Inflammatory macrophage treated with lipopolysaccharide for 1 hour (primary cell): ENCODE results near the gene ATP6V1G1.
A peak's percentile ranks its signal among the peaks of the same experiment; 100 is the strongest.
"Not testable (repeated sequence)": the region's sequence is repeated elsewhere in the genome, so short reads cannot be mapped to it uniquely, and the experiment has no call there.

Experiments
- DNase-seq, 2 donors: peaks; one replicate each; pipeline ENCODE4 v3.0.0-alpha.2; 2020 to 2022

Gene ATP6V1G1, protein sequence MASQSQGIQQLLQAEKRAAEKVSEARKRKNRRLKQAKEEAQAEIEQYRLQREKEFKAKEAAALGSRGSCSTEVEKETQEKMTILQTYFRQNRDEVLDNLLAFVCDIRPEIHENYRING

DNA sequence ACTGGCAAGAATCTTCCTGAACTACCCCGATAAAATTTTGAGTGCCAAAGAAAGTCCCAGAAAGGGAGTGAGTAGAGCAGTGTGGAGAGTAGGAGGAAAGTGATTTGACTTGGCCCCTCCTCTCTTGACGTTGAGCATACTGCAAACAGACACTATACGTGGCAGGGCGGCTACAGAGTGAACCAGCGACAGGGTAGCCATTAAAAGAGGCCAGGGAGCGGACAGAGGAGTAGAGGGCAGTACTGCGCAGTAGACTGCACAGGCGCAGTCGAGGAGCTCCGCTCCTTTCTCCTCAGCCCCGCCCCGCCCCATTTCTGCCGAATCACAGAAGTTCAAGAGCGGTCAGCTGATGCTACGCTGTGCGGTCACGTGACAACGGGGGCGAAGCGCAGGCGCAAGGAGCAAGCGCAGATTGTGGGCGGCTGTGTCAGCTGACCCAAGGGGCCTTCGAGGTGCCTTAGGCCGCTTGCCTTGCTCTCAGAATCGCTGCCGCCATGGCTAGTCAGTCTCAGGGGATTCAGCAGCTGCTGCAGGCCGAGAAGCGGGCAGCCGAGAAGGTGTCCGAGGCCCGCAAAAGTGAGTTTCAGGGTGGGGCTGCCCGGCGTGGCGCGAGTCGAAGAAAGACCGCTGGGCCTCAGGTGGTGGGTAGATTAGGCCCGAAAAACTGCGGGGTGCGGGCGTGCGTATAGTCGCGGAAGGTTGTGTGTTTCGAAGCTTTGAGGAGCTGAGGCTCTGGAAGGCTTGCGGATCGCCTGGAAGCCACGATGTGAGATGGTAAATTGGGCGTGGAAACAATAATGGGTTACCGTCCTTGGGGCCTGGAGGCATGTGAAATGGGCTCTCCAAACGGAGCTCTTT, at the start of gene ATP6V1G1:
Gene ATP6V1G1 (plus strand): TSS at position 425 of the 858 bp plus-strand sequence. CDS start 70 bp downstream, at position 495.
- DNase-seq, result peak; percentile 99 to 100

DNA sequence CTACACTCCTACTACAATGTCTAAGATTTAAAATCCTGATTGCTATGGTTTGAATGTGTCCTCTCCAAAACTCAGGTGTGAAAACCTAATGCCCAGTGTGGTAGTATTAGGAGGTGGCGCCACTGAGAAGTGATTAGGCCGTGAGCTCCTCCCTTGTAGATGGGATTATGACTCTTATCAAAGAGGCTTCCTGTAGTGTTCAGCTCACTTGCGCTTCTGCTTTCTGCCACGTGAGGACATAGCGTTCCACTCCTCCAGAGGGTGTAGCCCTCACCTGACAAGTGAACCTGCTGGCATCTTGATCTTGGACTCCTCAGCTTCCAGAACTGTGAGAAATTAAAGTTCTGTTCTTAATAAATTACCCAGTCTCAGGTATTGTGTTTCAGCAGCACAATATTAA, 49.3 kb upstream of the ATP6V1G1 start:
- DNase-seq, result no peak

DNA sequence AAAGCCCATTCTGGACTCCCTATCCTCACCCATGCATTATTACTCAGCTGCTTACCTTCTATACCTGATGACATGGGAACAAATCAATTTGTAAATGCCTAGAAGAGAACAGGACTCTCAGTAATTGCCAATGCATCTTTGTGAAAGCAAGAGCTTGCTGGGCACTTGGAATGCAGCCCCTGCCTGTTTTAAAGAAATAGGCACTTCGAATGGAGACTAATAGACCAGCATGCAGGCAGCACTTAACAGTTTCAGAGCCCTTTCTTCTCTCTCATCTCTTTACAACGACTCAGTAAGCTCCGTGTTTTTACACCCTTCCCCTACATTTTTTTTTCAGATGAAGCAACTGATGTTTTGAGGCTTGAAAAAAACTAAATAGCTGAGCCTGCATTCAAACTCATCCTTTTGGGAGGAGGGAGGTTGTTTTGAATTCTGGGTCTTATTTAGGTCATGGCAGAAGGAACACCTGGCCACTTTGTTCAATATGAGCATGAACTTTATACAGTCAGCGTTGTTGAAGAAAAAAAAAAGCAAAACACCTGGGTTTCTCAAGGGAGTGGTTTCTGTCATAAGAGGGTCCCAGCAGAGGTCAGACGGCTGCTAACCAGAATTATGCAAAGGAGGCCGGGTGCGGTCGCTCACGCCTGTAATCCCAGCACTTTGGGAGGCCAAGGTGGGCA, 47.7 kb upstream of the ATP6V1G1 start:
- DNase-seq, result no peak

DNA sequence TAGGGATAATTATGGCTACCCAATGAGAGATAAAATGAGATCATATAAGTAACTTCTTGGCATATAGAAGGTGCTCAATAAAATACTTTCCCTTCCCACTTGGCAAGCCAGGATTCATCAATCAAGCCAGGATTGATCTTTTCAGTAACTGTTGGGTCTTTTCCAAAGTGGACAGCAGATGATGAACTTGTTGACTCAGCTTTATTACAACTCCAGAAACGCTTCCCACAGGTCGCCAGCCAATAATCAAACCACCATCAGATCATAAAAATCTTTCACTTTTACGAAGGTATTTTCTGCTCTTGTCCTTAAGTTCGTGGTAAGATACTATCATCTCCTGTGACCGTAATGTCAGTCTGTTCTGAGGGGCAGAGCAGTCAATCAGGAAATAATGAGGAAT, 42.5 kb upstream of the ATP6V1G1 start:
- no peak for DNase-seq

DNA sequence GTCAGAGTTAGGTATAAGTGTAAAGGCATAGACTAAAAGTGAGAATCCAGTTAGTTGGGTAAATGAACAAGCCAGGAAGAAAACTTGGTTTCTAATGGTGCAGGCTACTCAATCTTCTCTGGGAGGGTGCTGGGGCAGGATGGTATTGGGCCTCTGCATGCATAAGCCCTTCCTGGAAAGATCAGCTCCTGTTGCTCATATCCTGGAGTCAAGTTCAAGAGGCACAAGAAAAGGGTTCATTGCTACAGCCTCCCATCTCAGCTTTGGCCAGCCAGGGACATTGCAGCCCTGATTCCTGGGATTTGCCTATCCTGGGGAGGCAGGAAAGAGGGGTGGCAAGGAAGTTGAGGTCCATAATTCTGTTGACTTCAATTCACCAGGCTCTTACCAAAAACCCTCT, 40.7 kb upstream of the ATP6V1G1 start:
- no peak for DNase-seq

DNA sequence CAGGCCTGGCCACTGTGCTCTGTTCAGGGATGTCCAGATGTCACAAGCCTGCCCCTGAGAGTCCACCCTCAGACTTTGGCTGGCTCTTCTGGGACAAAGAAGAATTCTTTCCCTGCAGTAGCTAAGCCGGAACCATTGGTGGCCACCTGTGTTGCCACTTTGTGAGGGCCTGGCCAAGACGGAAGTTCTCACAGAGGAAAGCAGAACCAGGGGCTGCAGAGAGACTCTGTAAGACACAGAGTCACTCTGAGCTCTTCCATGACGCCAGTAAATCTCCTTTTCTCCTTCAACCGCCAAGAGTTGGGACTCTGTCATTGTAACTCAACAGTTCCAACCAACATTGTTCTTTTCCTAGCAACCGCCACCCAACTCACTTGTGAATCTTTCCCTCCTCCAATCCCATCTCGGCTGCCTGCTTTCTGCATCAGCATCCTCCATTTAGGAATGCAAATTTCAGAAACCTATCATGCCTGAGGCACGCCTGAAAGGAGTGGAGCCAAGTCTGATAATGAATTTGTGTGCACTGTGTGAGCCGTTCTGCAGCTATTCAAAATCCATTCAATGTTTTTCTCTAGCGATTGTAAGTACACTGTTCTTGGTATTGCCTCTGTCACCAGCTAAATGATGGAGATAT, 37.8 kb upstream of the ATP6V1G1 start:
- peak; percentile 21 to 31 for DNase-seq

DNA sequence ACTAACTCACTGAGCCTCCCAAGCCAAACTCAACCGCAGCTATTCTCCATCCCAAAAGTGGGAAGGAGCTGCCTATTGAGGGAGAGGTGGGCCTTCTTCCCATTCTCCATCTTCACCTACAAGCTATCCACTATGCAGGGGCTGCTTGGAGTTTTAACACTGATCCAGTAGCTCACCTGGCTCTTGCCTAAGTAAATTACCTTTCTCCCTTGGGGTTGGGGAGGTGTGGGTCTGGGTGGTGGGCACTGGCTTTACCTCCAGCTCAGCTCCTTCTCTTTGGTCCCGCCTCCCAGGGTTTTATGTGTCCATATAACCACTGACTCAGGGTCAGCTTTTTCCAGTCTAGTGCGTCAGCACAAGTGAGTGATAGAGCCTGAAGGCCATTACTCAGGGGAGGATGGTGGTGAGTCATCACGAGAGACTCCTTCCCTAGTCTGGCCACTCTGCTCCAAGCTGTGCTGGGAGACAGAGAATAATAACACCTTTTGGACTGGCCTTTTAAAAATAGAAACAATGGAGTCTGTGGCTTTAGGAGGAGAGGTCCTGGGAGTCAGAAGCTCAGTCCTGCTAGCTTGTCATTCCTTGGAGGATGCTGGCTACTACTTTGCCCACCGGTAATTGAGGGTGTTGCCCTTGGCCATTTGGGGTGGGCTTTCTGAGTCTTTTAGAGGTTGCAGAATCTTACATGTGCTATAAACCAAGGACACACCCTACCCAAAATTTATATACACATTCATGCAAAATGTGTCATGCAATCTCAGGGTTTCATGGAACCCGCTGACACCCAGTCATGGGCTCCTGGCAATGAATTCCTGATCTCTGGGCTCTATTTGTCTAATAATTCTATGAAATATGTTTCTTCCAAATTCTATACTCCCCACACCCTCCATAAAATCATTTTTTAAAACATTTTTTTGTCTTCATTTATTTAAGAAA, 35.6 kb upstream of the ATP6V1G1 start:
- peak; percentile 85 to 95 for DNase-seq

DNA sequence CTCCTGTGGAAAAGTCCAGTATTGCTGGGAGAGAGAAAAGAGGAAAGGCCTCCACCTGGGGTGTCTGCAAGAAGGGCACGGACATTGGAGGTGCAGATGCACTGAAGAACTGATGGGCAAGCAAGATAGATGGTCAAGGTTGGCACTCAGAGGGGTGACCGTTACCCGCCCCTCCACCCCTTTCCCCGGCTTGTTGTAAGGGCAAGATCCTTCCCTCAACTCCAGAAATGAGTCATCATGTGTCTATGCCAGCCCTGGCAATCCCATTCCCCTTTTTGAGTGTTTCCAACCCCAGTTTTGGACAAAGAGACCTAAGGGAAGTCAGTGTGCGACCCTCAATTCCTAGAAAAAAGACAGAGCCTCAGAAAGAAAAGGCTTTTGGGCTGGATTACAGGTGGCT, 34.9 kb upstream of the ATP6V1G1 start:
- DNase-seq, result no peak

DNA sequence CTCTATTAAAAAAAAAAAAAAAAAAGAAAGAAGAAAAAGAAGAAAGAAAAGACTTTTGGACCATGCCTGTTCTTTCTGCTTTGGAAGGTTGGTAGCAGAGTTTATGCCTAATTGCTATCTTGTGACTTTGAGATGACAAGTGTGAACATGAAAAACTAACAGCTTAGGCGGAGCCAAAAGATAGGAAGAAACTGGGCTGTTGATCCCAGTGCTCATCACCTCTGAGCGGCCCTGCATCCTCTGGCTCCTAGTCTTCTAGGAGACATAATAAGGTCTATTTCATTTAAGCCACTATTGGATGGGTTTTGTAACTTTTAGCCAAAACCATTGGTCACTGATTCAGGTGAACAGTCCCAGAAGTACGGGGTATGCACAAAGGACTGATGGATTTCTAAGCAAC, 34.4 kb upstream of the ATP6V1G1 start:
- DNase-seq, result no peak

DNA sequence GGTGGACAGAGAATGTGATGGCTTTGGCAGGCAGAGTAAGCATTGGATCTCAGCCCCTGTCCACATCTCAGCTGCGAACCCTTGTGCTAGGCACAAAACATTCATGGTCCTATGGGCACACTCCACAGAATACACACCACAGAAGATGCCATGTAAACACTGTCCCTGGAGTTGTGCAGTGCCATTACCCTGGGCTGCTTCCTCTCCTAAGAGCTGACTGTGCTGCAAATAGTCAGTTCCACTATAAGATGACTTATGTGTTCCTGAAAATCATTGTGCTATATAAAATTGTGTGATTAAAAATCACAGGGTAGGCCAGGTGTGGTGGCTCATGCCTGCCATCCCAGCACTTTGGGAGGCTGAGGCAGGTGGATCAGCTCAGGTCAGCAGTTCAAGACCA, 31.9 kb upstream of the ATP6V1G1 start:
- no peak for DNase-seq

DNA sequence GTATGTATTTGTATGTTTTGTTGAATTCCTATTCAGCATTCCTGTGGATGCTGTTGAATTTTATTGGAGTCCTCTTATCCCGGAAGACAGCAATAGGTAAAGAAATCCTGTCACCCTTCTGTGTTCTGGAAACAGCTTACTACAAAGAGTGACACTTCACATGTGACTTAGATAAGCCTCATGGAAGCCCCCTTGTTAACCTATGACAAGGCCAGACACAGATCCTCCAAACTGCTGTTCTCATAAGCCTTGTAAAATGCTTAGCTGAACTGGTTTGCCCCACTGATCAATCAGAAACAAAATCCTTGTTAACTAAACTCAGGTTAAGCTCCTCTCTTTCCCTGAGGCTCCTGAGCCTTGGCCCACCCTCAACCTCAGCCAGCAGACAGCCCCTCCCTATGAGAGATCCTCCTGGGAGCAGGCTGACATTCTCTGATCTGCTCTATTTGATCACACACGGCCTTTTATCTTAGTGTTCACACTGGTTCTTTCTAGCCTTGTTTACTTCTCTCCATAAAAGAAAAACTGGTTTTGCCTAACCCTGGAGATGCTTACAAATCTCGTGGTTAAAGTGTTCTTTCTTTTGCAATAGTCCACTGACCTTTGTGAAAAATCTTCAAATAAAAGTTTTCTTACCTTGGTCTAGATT, 29.4 kb upstream of the ATP6V1G1 start:
- DNase-seq, result no peak

DNA sequence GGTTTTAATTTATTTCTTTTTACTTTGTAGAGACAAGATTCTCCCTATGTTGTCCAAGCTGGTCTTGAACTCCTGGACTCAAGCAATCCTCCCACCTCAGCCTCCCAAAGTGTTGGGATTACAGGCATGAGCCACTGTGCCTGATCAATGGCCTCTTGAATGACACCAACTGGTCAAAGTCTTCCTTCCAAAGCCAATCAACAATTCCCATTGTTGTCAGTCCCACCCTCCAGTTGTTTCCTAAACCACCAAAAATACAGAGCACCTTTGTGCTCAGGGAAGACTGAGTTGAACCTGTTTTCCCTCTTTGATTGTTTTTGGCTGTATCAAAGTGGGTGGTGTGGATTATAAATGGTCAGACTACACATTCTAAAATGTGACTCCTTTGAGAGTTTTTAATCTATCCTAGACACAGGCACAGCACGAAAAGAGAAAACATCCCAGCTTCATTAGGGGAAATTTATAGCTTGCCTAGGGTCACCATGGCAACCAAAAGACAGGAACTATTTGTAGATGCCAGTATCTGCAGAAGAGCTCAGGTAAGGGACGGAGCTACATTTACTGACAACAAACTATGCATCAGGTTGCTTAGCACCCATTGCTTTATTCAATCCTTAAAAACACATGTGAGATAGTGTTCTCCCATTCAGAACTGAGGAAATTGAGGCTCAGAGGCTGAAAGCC, 27.6 kb upstream of the ATP6V1G1 start:
- DNase-seq, result peak in 1 of 2 donors; percentile 77

DNA sequence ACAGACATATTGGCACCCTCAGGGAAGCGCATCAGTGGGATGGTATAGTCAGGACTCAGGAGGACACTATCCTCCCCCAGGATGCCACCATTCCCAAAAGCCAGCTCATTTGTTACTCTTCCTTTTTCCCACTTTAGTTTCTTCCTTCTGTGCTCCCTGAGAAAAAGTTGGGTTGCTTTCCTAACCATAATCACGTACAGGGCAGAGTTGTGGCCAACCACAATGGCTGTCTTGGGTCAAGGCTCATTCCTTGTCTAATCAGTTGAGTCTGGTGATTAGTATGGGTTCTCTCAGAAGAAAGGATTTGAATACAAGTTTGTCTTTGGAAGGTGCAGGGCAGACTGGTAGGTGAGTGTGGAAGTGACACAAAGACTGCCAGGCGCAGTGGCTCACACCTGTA, 26.6 kb upstream of the ATP6V1G1 start:
- no peak for DNase-seq

DNA sequence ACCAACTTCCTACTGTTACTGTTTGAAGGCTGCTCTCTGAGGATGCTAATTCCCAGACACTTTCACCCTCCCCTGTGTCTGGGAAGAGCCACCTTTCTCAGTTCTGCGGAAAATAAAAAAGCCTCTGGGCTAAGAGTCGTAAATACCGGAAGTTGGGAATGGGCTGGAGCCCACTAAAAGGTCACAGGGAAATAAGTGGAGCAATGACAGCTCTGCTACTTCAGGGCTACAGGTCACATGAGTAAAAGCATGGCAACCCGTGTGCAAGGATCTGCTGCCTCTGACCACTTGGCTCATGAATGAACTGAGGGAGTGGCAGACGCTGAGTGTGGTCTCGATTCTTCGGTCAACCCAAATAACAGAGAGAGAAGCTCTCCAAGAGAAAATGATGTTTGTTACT, 25.8 kb upstream of the ATP6V1G1 start:
- DNase-seq, result no peak

DNA sequence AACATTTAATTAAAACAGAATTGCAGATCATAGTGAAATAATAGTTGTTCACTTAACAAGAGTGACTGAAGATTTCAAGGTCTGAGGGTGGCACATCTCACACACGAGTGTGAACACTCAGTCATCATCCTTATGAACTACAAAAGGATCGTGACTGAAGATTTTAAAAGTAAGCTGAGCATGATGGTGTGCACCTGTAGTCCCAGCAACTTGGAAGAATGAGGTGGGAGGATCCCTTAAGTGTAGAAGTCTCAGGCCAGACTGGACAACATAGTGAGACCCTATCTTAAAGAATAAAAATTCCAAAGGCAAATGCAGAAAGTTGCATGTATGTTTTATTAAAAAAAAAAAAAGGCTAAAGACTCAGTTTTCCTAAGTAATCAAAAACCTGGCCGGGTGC, 22.4 kb upstream of the ATP6V1G1 start:
- DNase-seq, result no peak

DNA sequence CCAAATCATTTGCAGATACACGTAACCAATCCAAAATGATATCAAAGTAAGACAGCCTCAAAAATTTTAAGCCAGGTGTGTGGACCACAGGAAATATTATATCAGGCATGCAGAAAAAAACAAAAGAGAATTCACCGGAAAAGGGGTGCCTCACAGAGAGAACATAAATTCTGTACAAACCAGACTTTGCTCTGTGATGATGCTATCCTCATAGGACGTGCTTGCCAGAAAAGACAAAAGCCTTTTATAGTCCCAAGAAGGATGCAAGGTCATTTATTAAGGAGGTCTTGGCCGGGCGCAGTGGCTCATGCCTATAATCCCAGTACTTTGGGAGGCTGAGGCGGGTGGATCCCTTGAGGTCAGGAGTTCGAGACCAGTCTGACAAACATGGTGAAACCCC, 16.8 kb upstream of the ATP6V1G1 start:
- no peak for DNase-seq

DNA sequence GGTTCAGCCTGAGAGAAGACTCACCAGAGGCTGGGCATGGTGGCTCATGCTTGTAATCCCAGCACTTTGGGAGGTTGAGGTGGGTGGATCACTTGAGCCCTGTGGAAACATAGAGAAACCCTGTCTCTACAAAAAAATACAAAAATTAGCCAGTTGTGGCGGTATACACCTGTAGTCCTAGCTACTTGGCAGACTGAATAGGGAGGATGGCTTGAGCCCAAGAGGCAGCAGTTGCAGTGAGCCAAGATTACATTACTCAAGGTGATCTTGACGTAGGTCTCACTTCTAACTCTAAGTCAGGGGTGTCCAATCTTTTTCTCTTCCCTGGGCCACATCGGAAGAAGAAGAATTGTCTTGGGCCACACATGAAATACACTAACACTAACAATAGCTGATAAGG, 16.2 kb upstream of the ATP6V1G1 start:
- no peak for DNase-seq

DNA sequence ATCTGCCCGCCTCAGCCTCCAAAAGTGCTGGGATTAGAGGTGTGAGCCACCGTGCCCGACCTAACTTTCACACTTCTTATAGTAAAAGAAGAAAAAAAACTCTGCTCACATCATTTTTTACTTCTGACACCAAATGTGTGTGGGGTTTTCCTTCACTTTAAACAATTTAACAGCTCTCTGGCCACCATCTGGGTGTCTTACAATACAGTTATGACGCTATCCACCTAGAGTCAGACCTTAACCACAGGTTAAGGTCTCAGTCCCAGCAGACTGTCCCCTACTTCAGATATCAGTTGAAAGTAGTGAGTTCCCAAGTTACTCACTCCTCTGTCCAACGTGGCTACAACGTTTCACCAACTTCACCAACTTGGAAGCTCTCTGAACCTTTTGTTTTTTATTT, 15.4 kb upstream of the ATP6V1G1 start:
- DNase-seq, result no peak

DNA sequence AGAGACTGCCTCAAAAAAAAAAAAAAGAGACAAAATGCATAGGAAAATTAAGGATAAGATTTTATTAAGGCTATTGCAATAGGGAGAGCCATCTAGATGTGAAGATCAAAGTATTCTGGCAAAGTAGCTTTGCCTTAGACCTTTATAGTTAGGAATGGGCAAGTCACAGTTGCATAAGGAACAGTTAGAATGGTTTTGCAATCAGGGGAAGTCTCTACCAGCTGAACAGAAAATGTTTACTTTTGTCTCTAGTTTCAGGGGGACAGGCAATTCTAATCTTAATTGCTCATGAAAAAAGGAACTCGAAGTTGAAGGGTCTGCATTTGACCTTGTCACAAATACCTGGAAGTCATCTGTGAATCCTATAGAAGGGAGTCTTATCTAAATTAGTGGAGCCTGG, 13.1 kb upstream of the ATP6V1G1 start:
- DNase-seq, result peak; percentile 57 to 59

DNA sequence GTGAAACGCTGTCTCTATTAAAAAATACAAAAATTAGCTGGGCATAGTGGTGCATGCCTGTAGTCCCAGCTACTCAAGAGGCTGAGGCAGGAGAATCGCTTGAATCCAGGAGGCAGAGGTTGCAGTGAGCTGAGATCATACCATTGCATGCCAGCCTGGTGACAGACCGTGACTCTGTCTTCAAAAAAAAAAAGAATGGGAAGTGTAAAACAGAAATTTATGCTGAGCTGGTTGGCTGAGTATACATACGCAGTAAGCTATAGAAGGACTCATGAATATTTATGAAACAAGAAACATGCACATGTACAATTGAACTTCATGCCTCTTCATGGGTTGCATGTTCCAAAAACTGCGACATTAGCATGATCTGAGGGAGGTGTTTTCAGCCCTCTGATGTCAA, 10.8 kb upstream of the ATP6V1G1 start:
- DNase-seq, result peak in 1 of 2 donors; percentile 33

DNA sequence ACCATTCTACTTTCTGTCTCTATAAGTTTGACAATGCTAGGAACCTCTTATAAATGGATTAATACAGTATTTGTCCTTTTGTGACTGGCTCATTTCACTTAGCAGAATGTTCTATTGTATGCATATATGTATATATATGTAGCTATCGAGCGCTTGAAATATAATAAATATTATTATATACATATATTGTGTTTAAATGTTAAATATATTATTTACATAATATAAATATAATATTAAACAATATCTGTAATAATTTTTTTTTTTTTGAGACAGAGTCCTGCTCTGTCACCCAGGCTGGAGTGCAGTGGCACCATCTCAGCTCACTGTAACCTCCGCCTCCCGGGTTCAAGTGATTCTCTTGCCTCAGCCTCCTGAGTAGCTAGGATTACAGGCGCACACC, 9.4 kb upstream of the ATP6V1G1 start:
- DNase-seq, result not testable (repeated sequence)
